ENCODE measurements around the gene NIPBL. TPM values are rescaled to one million over a fixed set of nuclear protein-coding genes. Genes with fewer than 3 reads are reported as not detected.

Gene NIPBL
- total RNA-seq, 1 experiment from 2014 or later = 124 TPM

GRCh38 chr5:37029436-37029835 is 152.9 kb downstream of the NIPBL start:
- no peaks in the 10 kb centered on the region for H3K9me2 ChIP-seq (ENCODE audit: insufficient read depth)
- DNase-seq = no peak
- CTCF ChIA-PET = no interaction called here
- intact Hi-C loops (cut with micrococcal nuclease; ENCODE audit: unreplicated experiment) = no loop called here
- H3K9me3 ChIP-seq (ENCODE audit: insufficient read depth, low read depth) = no peaks in the 10 kb centered on the region; the same call in 1 of the 2 replicates
- H3K27me3 ChIP-seq (ENCODE audit: insufficient read depth, low read depth) = no peaks in the 10 kb centered on the region
- H2AFZ ChIP-seq = no peak overlapping the region
- no TSS peak for BruUV-seq (replicated peaks)
- no peak overlapping the region for H3K27ac ChIP-seq
- TF ChIP-seq EZH2 (IDR thresholded peaks at IDR 0.05; ENCODE audit: low read depth) (no peak), CTCF (conservative IDR thresholded peaks at IDR 0.05) (no peak)
- no peaks in the 10 kb centered on the region for H3K79me2 ChIP-seq (ENCODE audit: low read depth)
- peaks cover 57% of the 10 kb centered on the region for H3K36me3 ChIP-seq (ENCODE audit: low read depth)
- H3K4me2 ChIP-seq = no peak overlapping the region
- H4K20me1 ChIP-seq (ENCODE audit: insufficient read depth) = peaks cover 3% of the 10 kb centered on the region
- no peak overlapping the region for H3K4me3 ChIP-seq
- POLR2A ChIA-PET (ENCODE audit: unreplicated experiment) = no interaction called here
- peaks cover 6% of the 10 kb centered on the region; the same call in 1 of the 2 replicates for H3F3A ChIP-seq (ENCODE audit: insufficient read depth, low read depth)
- no peaks in the 10 kb centered on the region for H3K4me1 ChIP-seq (replicated peaks; ENCODE audit: insufficient read depth)

DNA sequence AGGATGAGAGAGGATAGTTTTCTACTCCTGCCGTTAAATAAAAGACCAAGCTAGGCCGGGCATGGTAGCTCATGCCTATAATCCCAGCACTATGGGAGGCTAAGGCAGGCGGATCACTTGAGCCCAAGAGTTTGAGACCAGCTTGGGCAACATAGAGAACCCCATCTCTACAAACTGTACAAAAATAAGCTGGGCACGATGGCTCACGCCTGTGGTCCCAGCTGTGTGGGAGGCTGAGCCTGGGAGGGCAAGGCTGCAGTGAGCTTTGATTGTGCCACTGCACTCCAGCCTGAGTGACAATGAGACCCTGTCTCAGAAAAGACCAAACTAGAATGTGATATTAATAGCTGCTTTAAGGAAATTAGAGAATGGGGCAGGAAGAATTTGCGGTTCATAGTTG is 158.4 kb downstream of the NIPBL start:
- POLR2A ChIA-PET (ENCODE audit: unreplicated experiment) = interaction anchor here (0.6 kb wide), 2 partner anchors 211 to 799 kb away, joined by 5 to 16 read pairs; no protein-coding TSS in a partner anchor
- TSS peak; percentile 24 for BruUV-seq (replicated peaks)

GRCh38 chr5:37037840-37038239 is 161.3 kb downstream of the NIPBL start:
- CTCF ChIA-PET = no interaction called here

More for the DNA sequence above, 158.4 kb downstream of the NIPBL start:
- Histone ChIP-seq H2AFZ (no peak overlapping the region), H3K9me2 (ENCODE audit: insufficient read depth) (no peaks in the 10 kb centered on the region), H3K4me2 (no peak overlapping the region), H3K27ac (no peak overlapping the region), H3F3A (ENCODE audit: insufficient read depth, low read depth) (no peaks in the 10 kb centered on the region; the same call in 1 of the 2 replicates), H4K20me1 (ENCODE audit: insufficient read depth) (no peaks in the 10 kb centered on the region), H3K4me3 (no peak overlapping the region), H3K79me2 (ENCODE audit: low read depth) (no peaks in the 10 kb centered on the region), H3K27me3 (ENCODE audit: insufficient read depth, low read depth) (no peaks in the 10 kb centered on the region), H3K9me3 (ENCODE audit: insufficient read depth, low read depth) (no peaks in the 10 kb centered on the region), H3K4me1 (replicated peaks; ENCODE audit: insufficient read depth) (no peaks in the 10 kb centered on the region), H3K36me3 (ENCODE audit: low read depth) (peaks cover 37% of the 10 kb centered on the region)
- CTCF ChIA-PET = no interaction called here
- intact Hi-C loops (cut with micrococcal nuclease; ENCODE audit: unreplicated experiment) = no loop called here
- no peak for TF ChIP-seq EZH2 (IDR thresholded peaks at IDR 0.05; ENCODE audit: low read depth)
- no peak for TF ChIP-seq CTCF (conservative IDR thresholded peaks at IDR 0.05)
- DNase-seq = no peak

More at GRCh38 chr5:37037840-37038239, 161.3 kb downstream of the NIPBL start:
- POLR2A ChIA-PET (ENCODE audit: unreplicated experiment) = no interaction called here
- no peak overlapping the region for H3K4me3 ChIP-seq
- intact Hi-C loops (cut with micrococcal nuclease; ENCODE audit: unreplicated experiment) = no loop called here
- H3F3A ChIP-seq (ENCODE audit: insufficient read depth, low read depth) = no peaks in the 10 kb centered on the region; the same call in 1 of the 2 replicates
- H2AFZ ChIP-seq = no peak overlapping the region
- no peaks in the 10 kb centered on the region for H3K79me2 ChIP-seq (ENCODE audit: low read depth)
- no peaks in the 10 kb centered on the region for H3K9me2 ChIP-seq (ENCODE audit: insufficient read depth)
- H3K27me3 ChIP-seq (ENCODE audit: insufficient read depth, low read depth) = no peaks in the 10 kb centered on the region
- H3K9me3 ChIP-seq (ENCODE audit: insufficient read depth, low read depth) = no peaks in the 10 kb centered on the region
- BruUV-seq (replicated peaks) = no TSS peak
- no peak for TF ChIP-seq EZH2 (IDR thresholded peaks at IDR 0.05; ENCODE audit: low read depth)
- TF ChIP-seq CTCF (conservative IDR thresholded peaks at IDR 0.05) = no peak
- no peak overlapping the region for H3K4me2 ChIP-seq
- peaks cover 4% of the 10 kb centered on the region; the same call in 1 of the 2 replicates for H4K20me1 ChIP-seq (ENCODE audit: insufficient read depth)
- no peaks in the 10 kb centered on the region for H3K4me1 ChIP-seq (replicated peaks; ENCODE audit: insufficient read depth)
- H3K27ac ChIP-seq = no peak overlapping the region
- no peak for DNase-seq
- H3K36me3 ChIP-seq (ENCODE audit: low read depth) = peaks cover 27% of the 10 kb centered on the region
